NCI-H2196 treated with DMSO at 0.1 percent for 48 hours (cell line): ENCODE results near the gene PADI3.
A peak's percentile ranks its signal among the peaks of the same experiment; 100 is the strongest.

Experiments
- DNase-seq: peaks from one replicate; lab custom pipeline; 2025; ENCODE audit not compliant: unreplicated experiment; lab: John Stamatoyannopoulos, UW

Gene PADI3

GRCh38 chr1:17270891-17271765 lies 22.2 kb downstream of the PADI3 start:
- DNase-seq: no peak

GRCh38 chr1:17272066-17272465 lies 23.2 kb downstream of the PADI3 start:
- DNase-seq: no peak

- no peak for DNase-seq
These were observed 23.7 kb downstream of the PADI3 start for GRCh38 chr1:17272646-17273045.

GRCh38 chr1:17273096-17273495 lies 24.2 kb downstream of the PADI3 start:
- DNase-seq: no peak

GRCh38 chr1:17274186-17275170 lies 25.6 kb downstream of the PADI3 start:
- peak; percentile 33 for DNase-seq

GRCh38 chr1:17276568-17276967 lies 27.7 kb downstream of the PADI3 start:
- no peak for DNase-seq

GRCh38 chr1:17277511-17278159 lies 28.7 kb downstream of the PADI3 start:
- no peak for DNase-seq

- DNase-seq: no peak
These were observed 30.3 kb downstream of the PADI3 start for GRCh38 chr1:17278996-17279830.

- DNase-seq: no peak
These were observed 31.5 kb downstream of the PADI3 start for GRCh38 chr1:17280436-17280835.

- DNase-seq: no peak
These were observed 32.0 kb downstream of the PADI3 start for GRCh38 chr1:17280894-17281293.

- no peak for DNase-seq
These were observed 32.9 kb downstream of the PADI3 start for GRCh38 chr1:17281775-17282181.

- no peak for DNase-seq
These were observed 33.9 kb downstream of the PADI3 start for GRCh38 chr1:17282836-17283235.

- DNase-seq: no peak
These were observed 37.7 kb downstream of the PADI3 start for GRCh38 chr1:17286646-17287045.

GRCh38 chr1:17287130-17287776 lies 38.4 kb downstream of the PADI3 start:
- no peak for DNase-seq

GRCh38 chr1:17289721-17290120 lies 40.8 kb downstream of the PADI3 start:
- DNase-seq: no peak

- no peak for DNase-seq
These were observed 41.7 kb downstream of the PADI3 start for GRCh38 chr1:17290553-17290952.

- DNase-seq: no peak
These were observed 43.6 kb downstream of the PADI3 start for GRCh38 chr1:17292299-17293160.

- DNase-seq: no peak
These were observed 45.0 kb downstream of the PADI3 start for GRCh38 chr1:17293681-17294425.
